C4-2B (cell line): ENCODE measurements around the gene MGST2.

Source experiments
- CTCF ChIP-seq: fragments of 450-650 bp; conservative IDR thresholded peaks from 2 replicates; pipeline ENCODE4 v1.5.1; 2017; ENCODE audit warnings: mild to moderate bottlenecking
- ZFX ChIP-seq: fragments of 450-650 bp; IDR thresholded peaks from 2 replicates; pipeline ENCODE4 v1.6.1; 2017

- TF ChIP-seq CTCF (peak; percentile 36), ZFX (no peak)
These were observed 39.4 kb downstream of the MGST2 start for GRCh38 chr4:139704915-139705485.
